ENCODE results near the gene NEDD1. TPM values are rescaled to one million over a fixed set of nuclear protein-coding genes. Genes with fewer than 3 reads are reported as not detected.

NEDD1 gene
- total RNA-seq, 1 experiment from 2014 or later: 42.7 TPM

DNA sequence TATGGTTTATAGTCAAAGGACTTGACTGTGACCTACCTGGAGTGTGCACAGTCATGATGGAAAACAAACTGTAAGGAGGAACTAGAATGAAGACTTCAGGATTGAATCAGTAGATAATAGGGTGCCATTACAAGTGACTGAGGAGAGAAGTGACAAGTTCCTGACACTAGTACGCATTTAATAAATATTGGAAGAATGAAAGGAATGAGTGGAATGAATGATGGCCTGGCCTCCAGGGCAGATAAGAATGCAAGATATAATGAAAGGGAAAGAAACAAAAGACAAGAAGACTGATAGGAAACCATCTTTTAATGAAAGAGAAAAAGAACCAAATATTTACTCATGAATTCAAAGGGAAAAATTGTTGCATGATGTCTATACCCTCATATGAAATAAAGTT, 44.7 kb upstream of the NEDD1 start:
- no peak for DNase-seq (ENCODE audit: low spot score)
- Histone ChIP-seq H3K4me1 (ENCODE audit: insufficient read depth, low read length, poor library complexity, severe bottlenecking) (no peaks in the 10 kb centered on the region), H3K4me3 (ENCODE audit: low read depth, low read length, poor library complexity, severe bottlenecking) (no peak overlapping the region), H3K36me3 (ENCODE audit: insufficient read depth, low read length, poor library complexity, severe bottlenecking) (no peaks in the 10 kb centered on the region), H3K27me3 (replicated peaks; ENCODE audit: insufficient read depth, low read depth, low read length, poor library complexity) (peaks cover 25% of the 10 kb centered on the region), H3K27ac (ENCODE audit: low read depth, low read length, poor library complexity, severe bottlenecking) (no peak overlapping the region), H3K9me3 (ENCODE audit: low read depth, low read length, poor library complexity, severe bottlenecking) (no peaks in the 10 kb centered on the region)
- intact Hi-C loops (cut with micrococcal nuclease; ENCODE audit: unreplicated experiment): no loop called here
- no TSS peak for BruUV-seq (replicated peaks)
- CTCF ChIA-PET: no interaction called here
- POLR2A ChIA-PET (ENCODE audit: low non-redundant PET): no interaction called here
- TF ChIP-seq EZH2 (IDR thresholded peaks at IDR 0.05; ENCODE audit: borderline replicate concordance, low read depth, low read length, poor library complexity, severe bottlenecking): no peak
- TF ChIP-seq, protein P1, sequence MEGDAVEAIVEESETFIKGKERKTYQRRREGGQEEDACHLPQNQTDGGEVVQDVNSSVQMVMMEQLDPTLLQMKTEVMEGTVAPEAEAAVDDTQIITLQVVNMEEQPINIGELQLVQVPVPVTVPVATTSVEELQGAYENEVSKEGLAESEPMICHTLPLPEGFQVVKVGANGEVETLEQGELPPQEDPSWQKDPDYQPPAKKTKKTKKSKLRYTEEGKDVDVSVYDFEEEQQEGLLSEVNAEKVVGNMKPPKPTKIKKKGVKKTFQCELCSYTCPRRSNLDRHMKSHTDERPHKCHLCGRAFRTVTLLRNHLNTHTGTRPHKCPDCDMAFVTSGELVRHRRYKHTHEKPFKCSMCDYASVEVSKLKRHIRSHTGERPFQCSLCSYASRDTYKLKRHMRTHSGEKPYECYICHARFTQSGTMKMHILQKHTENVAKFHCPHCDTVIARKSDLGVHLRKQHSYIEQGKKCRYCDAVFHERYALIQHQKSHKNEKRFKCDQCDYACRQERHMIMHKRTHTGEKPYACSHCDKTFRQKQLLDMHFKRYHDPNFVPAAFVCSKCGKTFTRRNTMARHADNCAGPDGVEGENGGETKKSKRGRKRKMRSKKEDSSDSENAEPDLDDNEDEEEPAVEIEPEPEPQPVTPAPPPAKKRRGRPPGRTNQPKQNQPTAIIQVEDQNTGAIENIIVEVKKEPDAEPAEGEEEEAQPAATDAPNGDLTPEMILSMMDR (conservative IDR thresholded peaks at IDR 0.05; ENCODE audit: low read depth, low read length): no peak

DNA sequence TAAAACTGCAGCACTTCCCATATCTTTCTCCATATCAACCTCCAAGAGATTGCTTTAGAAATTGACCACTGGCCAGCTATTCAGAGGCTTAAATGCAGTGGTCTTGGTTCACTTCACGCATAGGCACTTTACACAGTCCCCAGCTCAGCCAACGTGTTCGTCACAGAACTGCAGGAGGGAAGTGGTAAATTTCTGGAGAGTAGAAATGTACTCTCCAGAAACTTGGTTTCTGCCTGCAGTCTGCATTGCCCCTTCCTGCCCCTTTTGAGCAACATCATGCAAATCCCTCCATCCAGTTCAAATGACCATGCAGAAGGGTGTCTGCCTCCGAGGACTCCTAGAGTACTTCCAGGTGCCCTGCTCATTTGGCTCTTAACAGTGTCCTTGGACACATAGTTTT, 42.7 kb upstream of the NEDD1 start:
- DNase-seq (ENCODE audit: low spot score): no peak
- POLR2A ChIA-PET (ENCODE audit: low non-redundant PET): no interaction called here
- Histone ChIP-seq H3K36me3 (ENCODE audit: insufficient read depth, low read length, poor library complexity, severe bottlenecking) (no peaks in the 10 kb centered on the region), H3K27ac (ENCODE audit: low read depth, low read length, poor library complexity, severe bottlenecking) (no peak overlapping the region), H3K27me3 (replicated peaks; ENCODE audit: insufficient read depth, low read depth, low read length, poor library complexity) (peaks cover 30% of the 10 kb centered on the region), H3K4me1 (ENCODE audit: insufficient read depth, low read length, poor library complexity, severe bottlenecking) (no peaks in the 10 kb centered on the region), H3K9me3 (ENCODE audit: low read depth, low read length, poor library complexity, severe bottlenecking) (no peaks in the 10 kb centered on the region), H3K4me3 (ENCODE audit: low read depth, low read length, poor library complexity, severe bottlenecking) (no peak overlapping the region)
- TF ChIP-seq, protein P1 (conservative IDR thresholded peaks at IDR 0.05; ENCODE audit: low read depth, low read length): no peak
- no peak for TF ChIP-seq EZH2 (IDR thresholded peaks at IDR 0.05; ENCODE audit: borderline replicate concordance, low read depth, low read length, poor library complexity, severe bottlenecking)
- CTCF ChIA-PET: no interaction called here
- intact Hi-C loops (cut with micrococcal nuclease; ENCODE audit: unreplicated experiment): no loop called here
- BruUV-seq (replicated peaks): no TSS peak

DNA sequence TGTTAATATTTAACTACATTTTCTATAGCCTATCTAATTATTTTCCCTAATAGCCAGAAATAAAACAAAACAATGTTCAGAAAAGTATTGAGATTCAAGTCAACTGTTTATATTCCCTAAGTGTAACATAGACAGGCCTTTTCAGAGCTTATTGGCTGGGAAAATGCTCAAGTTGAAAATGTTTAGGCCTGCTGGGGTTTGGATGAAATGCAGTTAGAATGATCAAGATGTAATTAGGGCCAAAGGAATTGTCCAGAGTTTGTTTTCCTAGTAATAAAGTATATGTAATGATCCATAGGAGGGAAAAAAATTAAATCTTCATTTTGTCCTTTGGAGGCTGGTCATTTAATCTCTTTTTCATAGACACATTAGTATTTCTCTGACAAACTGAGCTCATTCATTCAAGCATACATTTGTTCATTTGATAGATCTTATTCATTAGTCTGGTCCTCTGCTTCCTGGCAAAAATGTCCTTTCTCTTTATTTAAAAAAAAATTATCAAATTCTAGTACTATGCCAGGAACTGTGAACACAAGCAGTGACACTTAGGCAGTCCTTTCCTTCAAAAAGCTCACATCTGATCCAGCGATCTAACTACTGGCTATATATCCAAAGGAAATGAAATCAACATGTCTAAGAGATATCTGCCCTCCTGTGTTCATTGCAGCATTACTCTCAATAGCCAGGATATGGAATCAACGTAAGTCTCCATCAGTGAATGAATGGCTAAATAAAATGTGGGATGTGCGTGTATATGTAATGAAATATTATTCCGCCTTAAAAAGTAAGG, 40.1 kb upstream of the NEDD1 start:
- CTCF ChIA-PET: no interaction called here
- POLR2A ChIA-PET (ENCODE audit: low non-redundant PET): no interaction called here
- Histone ChIP-seq H3K27ac (ENCODE audit: low read depth, low read length, poor library complexity, severe bottlenecking) (no peak overlapping the region), H3K4me3 (ENCODE audit: low read depth, low read length, poor library complexity, severe bottlenecking) (no peak overlapping the region), H3K9me3 (ENCODE audit: low read depth, low read length, poor library complexity, severe bottlenecking) (no peaks in the 10 kb centered on the region), H3K36me3 (ENCODE audit: insufficient read depth, low read length, poor library complexity, severe bottlenecking) (no peaks in the 10 kb centered on the region), H3K4me1 (ENCODE audit: insufficient read depth, low read length, poor library complexity, severe bottlenecking) (no peaks in the 10 kb centered on the region), H3K27me3 (replicated peaks; ENCODE audit: insufficient read depth, low read depth, low read length, poor library complexity) (peaks cover 20% of the 10 kb centered on the region)
- intact Hi-C loops (cut with micrococcal nuclease; ENCODE audit: unreplicated experiment): no loop called here
- no TSS peak for BruUV-seq (replicated peaks)
- no peak for DNase-seq (ENCODE audit: low spot score)
- TF ChIP-seq, protein P1 (conservative IDR thresholded peaks at IDR 0.05; ENCODE audit: low read depth, low read length): no peak
- TF ChIP-seq EZH2 (IDR thresholded peaks at IDR 0.05; ENCODE audit: borderline replicate concordance, low read depth, low read length, poor library complexity, severe bottlenecking): no peak

Measured in A673 (cell line).